ENCODE measurements around the gene ANKFY1.

DNA sequence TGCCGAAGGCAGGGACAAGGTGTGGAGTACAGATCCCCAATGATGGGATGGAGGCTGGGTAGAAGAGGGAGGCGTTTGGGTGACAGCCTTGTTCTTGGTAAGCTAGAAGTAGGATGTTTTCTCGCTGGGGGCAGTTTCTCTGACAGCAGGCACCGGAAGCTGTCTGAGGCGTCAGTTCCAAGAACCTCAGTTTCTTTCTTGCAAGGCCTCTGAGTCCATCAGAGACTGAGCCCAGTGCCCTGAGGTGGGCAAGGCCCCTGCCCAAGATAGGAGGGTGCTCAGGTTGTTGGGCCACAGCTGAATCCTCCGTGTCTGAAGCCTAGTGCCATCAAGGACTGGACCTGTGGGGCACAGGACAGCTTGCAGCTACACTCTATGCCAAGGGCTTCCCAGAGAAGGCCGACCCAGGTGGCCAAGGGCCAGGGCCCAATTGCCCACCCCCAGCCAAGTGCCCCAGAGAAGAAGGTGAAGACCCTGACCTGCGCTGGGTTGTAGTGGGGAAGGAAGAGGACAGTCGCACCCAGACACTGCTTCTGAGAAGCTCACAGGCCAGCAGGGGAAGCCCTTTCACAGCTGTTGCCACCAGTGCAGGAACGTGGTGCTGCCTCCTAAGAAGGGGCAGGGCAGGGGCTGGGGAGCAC, 107.7 kb downstream of the ANKFY1 start:
- no peak for TF ChIP-seq CTCF (conservative IDR thresholded peaks at IDR 0.05; ENCODE audit: low read depth, low read length)
- TF ChIP-seq EZH2 (IDR thresholded peaks at IDR 0.05; ENCODE audit: borderline replicate concordance, low read depth, low read length, poor library complexity, severe bottlenecking): no peak

Data from A673 (cell line).